WTC11 (cell line): ENCODE results near the gene STH. TPM values are rescaled to one million over a fixed set of nuclear protein-coding genes. Genes with fewer than 3 reads are reported as not detected.

ENCODE experiments used
- ATAC-seq: fragments of 200-7000 bp; cut with Tn5 transposase; 2 replicates; pipeline ENCODE4 v1.10.0; 2021; ENCODE audit warnings: mild to moderate bottlenecking, moderate library complexity
- CTCF ChIA-PET: fragments of 300-600 bp; sonication (Branson Sonifier 250); formaldehyde crosslinking; loops from one replicate; lab custom pipeline; 2021; ENCODE audit warnings: antibody characterized with exemption; lab: Charles Lee
- POLR2A ChIA-PET: fragments of 350-600 bp; sonication (Branson Sonifier 250); formaldehyde crosslinking; loops from one replicate; lab custom pipeline; 2021; ENCODE audit warnings: antibody characterized with exemption; lab: Charles Lee
- DNase-seq: peaks from one replicate; pipeline ENCODE4 v3.0.0; 2021; ENCODE audit warnings: low spot score
- H3K27ac Mint-ChIP-seq: 2 replicates; pipeline ENCODE4 v1.8.0; 2021; ENCODE audit warnings: mixed read lengths
- H3K27me3 Mint-ChIP-seq: 2 replicates; pipeline ENCODE4 v1.8.0; 2021; ENCODE audit warnings: low read depth, mild to moderate bottlenecking, moderate library complexity, mixed read lengths
- H3K36me3 Mint-ChIP-seq: 2 replicates; pipeline ENCODE4 v1.8.0; 2021; ENCODE audit warnings: mixed read lengths
- H3K4me1 Mint-ChIP-seq: 2 replicates; pipeline ENCODE4 v1.8.0; 2022; ENCODE audit warnings: mixed read lengths
- H3K4me3 Mint-ChIP-seq: 2 replicates; pipeline ENCODE4 v1.8.0; 2021; ENCODE audit warnings: mild to moderate bottlenecking, moderate library complexity, mixed read lengths
- H3K9me3 Mint-ChIP-seq: 2 replicates; pipeline ENCODE4 v1.8.0; 2021; ENCODE audit warnings: mixed read lengths
- CTCF ChIP-seq: fragments of 200-600 bp; IDR thresholded peaks from 2 replicates; pipeline ENCODE4 v1.8.0; 2022; ENCODE audit warnings: antibody characterized with exemption
- E2F1 ChIP-seq: sonication (generic); formaldehyde crosslinking; IDR thresholded peaks from 2 replicates; pipeline ENCODE4 v1.8.0; 2022; ENCODE audit warnings: mild to moderate bottlenecking, missing genetic modification reagents
- E2F5 ChIP-seq: sonication (generic); formaldehyde crosslinking; IDR thresholded peaks from 2 replicates; pipeline ENCODE4 v1.8.1; 2022; ENCODE audit warnings: mild to moderate bottlenecking, moderate library complexity, missing genetic modification reagents
- FOXP1 ChIP-seq: sonication (generic); formaldehyde crosslinking; IDR thresholded peaks from 2 replicates; pipeline ENCODE4 v1.8.0; 2022; ENCODE audit warnings: missing genetic modification reagents, mild to moderate bottlenecking, moderate library complexity, borderline replicate concordance
- GABPB1 ChIP-seq: sonication (generic); formaldehyde crosslinking; IDR thresholded peaks from 2 replicates; pipeline ENCODE4 v1.8.1; 2023; ENCODE audit warnings: mild to moderate bottlenecking, missing genetic modification reagents
- GRHL2 ChIP-seq: fragments of 250-450 bp; sonication (Bioruptor Pico); IDR thresholded peaks from 2 replicates; pipeline ENCODE4 v1.8.0; 2022; ENCODE audit warnings: mild to moderate bottlenecking, moderate library complexity; ENCODE audit not compliant: insufficient replicate concordance, severe bottlenecking
- KAT7 ChIP-seq: sonication (generic); formaldehyde crosslinking; IDR thresholded peaks from 2 replicates; pipeline ENCODE4 v1.8.1; 2023; ENCODE audit warnings: missing genetic modification reagents, mild to moderate bottlenecking, borderline replicate concordance
- NR1H2 ChIP-seq: sonication (generic); formaldehyde crosslinking; IDR thresholded peaks from 2 replicates; pipeline ENCODE4 v1.9.0; 2021; ENCODE audit warnings: mild to moderate bottlenecking, moderate library complexity, missing genetic modification reagents
- OVOL2 ChIP-seq: fragments of 250-450 bp; sonication (Bioruptor Pico); IDR thresholded peaks from 2 replicates; pipeline ENCODE4 v1.9.0; 2021; ENCODE audit warnings: mild to moderate bottlenecking, borderline replicate concordance
- STAT6 ChIP-seq: sonication (generic); formaldehyde crosslinking; conservative IDR thresholded peaks from 2 replicates; pipeline ENCODE4 v1.8.1; 2023; ENCODE audit warnings: mild to moderate bottlenecking, low read depth, missing genetic modification reagents, moderate library complexity
- TCF7 ChIP-seq: sonication (generic); formaldehyde crosslinking; IDR thresholded peaks from 2 replicates; pipeline ENCODE4 v1.8.0; 2022; ENCODE audit warnings: mild to moderate bottlenecking, low read depth, missing genetic modification reagents, moderate library complexity
- ZBTB43 ChIP-seq: sonication (generic); formaldehyde crosslinking; IDR thresholded peaks from 2 replicates; pipeline ENCODE4 v1.8.1; 2023; ENCODE audit warnings: mild to moderate bottlenecking, missing genetic modification reagents
- ZMAT4 ChIP-seq: fragments of 250-450 bp; sonication (Bioruptor Pico); IDR thresholded peaks from 2 replicates; pipeline ENCODE4 v1.9.0; 2021; ENCODE audit warnings: mild to moderate bottlenecking
- ZNF121 ChIP-seq: sonication (generic); formaldehyde crosslinking; IDR thresholded peaks from 2 replicates; pipeline ENCODE4 v1.8.0; 2023; ENCODE audit warnings: missing genetic modification reagents
- ZNF263 ChIP-seq: sonication (generic); formaldehyde crosslinking; IDR thresholded peaks from 2 replicates; pipeline ENCODE4 v1.8.1; 2022; ENCODE audit warnings: low read depth, mild to moderate bottlenecking, moderate library complexity, missing genetic modification reagents
- ZSCAN18 ChIP-seq: fragments of 250-450 bp; sonication (Bioruptor Pico); IDR thresholded peaks from 2 replicates; pipeline ENCODE4 v2.1.2; 2022; ENCODE audit warnings: mild to moderate bottlenecking, moderate library complexity
- total RNA-seq: library from RNA; stranded (reverse); gene quantifications from 3 replicates; pipeline ENCODE4 v1.2.3, GENCODE V29; 2021

STH gene
- total RNA-seq, 1 experiment from 2014 or later, result not detected

- ChIA-PET CTCF (interaction anchor here (0.6 to 2.6 kb wide), 36 partner anchors 10 to 933 kb away, joined by 3 to 40 read pairs (median 6); partner anchors contain the start of gene KANSL1), POLR2A (interaction anchor here (0.7 to 1.0 kb wide), 4 partner anchors 15 to 671 kb away, joined by 3 to 4 read pairs (median 3); partner anchors contain the start of gene KANSL1)
- H3K27me3 Mint-ChIP-seq, result no peaks in the 10 kb centered on the region
- peak; percentile 87 for ATAC-seq
- no peaks in the 10 kb centered on the region for H3K9me3 Mint-ChIP-seq
- DNase-seq, result peak; percentile 56
- H3K4me3 Mint-ChIP-seq, result no peak overlapping the region
- TF ChIP-seq ZMAT4 (CRISPR knock-in tag) (no peak), CTCF (peak; percentile 24; the same call in 1 of the 2 replicates), FOXP1 (CRISPR knock-in tag) (no peak), ZBTB43 (CRISPR knock-in tag) (no peak)
- TF ChIP-seq, all 79 proteins: peak for 1
- Mint-ChIP-seq H3K4me1 (peaks cover 11% of the 10 kb centered on the region), H3K36me3 (peaks cover 56% of the 10 kb centered on the region), H3K27ac (peak overlapping the region; percentile 84)
Observed at GRCh38 chr17:46044286-46044928, 45.4 kb downstream of the STH start.

GRCh38 chr17:46044989-46045388 is 45.9 kb downstream of the STH start:
- no peaks in the 10 kb centered on the region for H3K27me3 Mint-ChIP-seq
- H3K4me3 Mint-ChIP-seq, result no peak overlapping the region
- ChIA-PET CTCF (interaction anchor here (0.6 to 2.6 kb wide), 28 partner anchors 9 to 933 kb away, joined by 3 to 40 read pairs (median 6); partner anchors contain the start of gene KANSL1), POLR2A (interaction anchor here (0.9 to 1.0 kb wide), 2 partner anchors 37 to 148 kb away, joined by 3 read pairs; partner anchors contain the start of gene KANSL1)
- peaks cover 56% of the 10 kb centered on the region for H3K36me3 Mint-ChIP-seq
- no peak for ATAC-seq
- H3K4me1 Mint-ChIP-seq, result peaks cover 11% of the 10 kb centered on the region
- H3K27ac Mint-ChIP-seq, result peak overlapping the region; percentile 84
- DNase-seq, result no peak
- H3K9me3 Mint-ChIP-seq, result no peaks in the 10 kb centered on the region
- TF ChIP-seq STAT6 (CRISPR knock-in tag) (no peak), GABPB1 (CRISPR knock-in tag) (no peak), GRHL2 (CRISPR knock-in tag) (no peak), KAT7 (CRISPR knock-in tag) (no peak), ZSCAN18 (no peak), TCF7 (CRISPR knock-in tag) (no peak), E2F5 (CRISPR knock-in tag) (no peak), NR1H2 (no peak), OVOL2 (CRISPR knock-in tag) (no peak), ZNF121 (no peak), E2F1 (CRISPR knock-in tag) (no peak), ZNF263 (CRISPR knock-in tag) (no peak)
